HepG2 (cell line): Measurements from ENCODE around the gene OR10A3. TPM values are rescaled to one million over a fixed set of nuclear protein-coding genes. Genes with fewer than 3 reads are reported as not detected.

Source experiments
- ATAC-seq: fragments of 200-7000 bp; cut with Tn5 transposase; 3 replicates; pipeline ENCODE4 v1.9.1; 2020; ENCODE audit warnings: mild to moderate bottlenecking, moderate library complexity
- BruUV-seq: library from RNA; stranded (reverse); fragments of 400-500 nt; replicated peaks from 2 replicates; lab custom pipeline; 2021; lab: Mats Ljungman, UMichigan
- CTCF ChIA-PET: fragments of 300-600 bp; formaldehyde crosslinking; extraction: SDS; loops from one replicate; lab custom pipeline; 2021; ENCODE audit warnings: low total read pairs, inconsistent platforms, low intra/inter-chr PET ratio; lab: Yijun Ruan, JAX
- POLR2A ChIA-PET: fragments of 350-600 bp; sonication (Branson Sonifier 250); formaldehyde crosslinking; loops from one replicate; lab custom pipeline; 2020; ENCODE audit warnings: antibody characterized with exemption, inconsistent platforms; lab: Yijun Ruan, JAX
- DNase-seq: peaks from one replicate; pipeline ENCODE4 v3.0.0-alpha.2; 2015; ENCODE audit warnings: low spot score
- FAIRE-seq: peaks from 3 replicates; lab custom pipeline; 2011; peaks lifted over from hg19 to GRCh38; lab: Jason Lieb, UNC
- H2AFZ ChIP-seq: one replicate; pipeline ENCODE4 v1.6.1; 2011; ENCODE audit warnings: low read length, inconsistent platforms
- H3K27ac ChIP-seq: fragments of 300-600 bp; 3 replicates; pipeline ENCODE4 v1.8.0; 2011; ENCODE audit warnings: mixed run types, mild to moderate bottlenecking, mixed read lengths, low read length, inconsistent platforms; ENCODE audit not compliant: insufficient read depth; ENCODE audit errors: extremely low read length
- H3K27me3 ChIP-seq, 2 experiments: fragments of 200-600 bp in 1 of 2; 2 replicates in 1 of 2; 3 replicates in 1 of 2; pipeline versions ENCODE4 v1.6.0 to v1.8.0; 2011; ENCODE audit warnings: low read length in 2 of 2, mild to moderate bottlenecking in 2 of 2, moderate library complexity in 2 of 2, inconsistent platforms in 1 of 2; ENCODE audit not compliant: insufficient read depth in 2 of 2, control insufficient read depth in 1 of 2
- H3K36me3 ChIP-seq, 2 experiments: fragments of 200-600 bp in 1 of 2; replicated peaks in 1 of 2; 2 replicates in 1 of 2; 3 replicates in 1 of 2; pipeline versions ENCODE4 v1.5.1 to v1.8.0; 2011; ENCODE audit warnings: low read length in 2 of 2, inconsistent platforms in 1 of 2; ENCODE audit not compliant: insufficient read depth in 2 of 2, control insufficient read depth in 1 of 2
- H3K4me1 ChIP-seq: 2 replicates; pipeline ENCODE4 v1.5.1; 2012; ENCODE audit warnings: low read length, inconsistent platforms; ENCODE audit not compliant: insufficient read depth
- H3K4me2 ChIP-seq: 2 replicates; pipeline ENCODE4 v1.6.0; 2011; ENCODE audit warnings: low read depth, low read length, inconsistent platforms
- H3K4me3 ChIP-seq, 3 experiments: fragments of 200-600 bp in 1 of 3; sonication (generic), shearing (Covaris generic) in 1 of 3; replicated peaks in 1 of 3; 2 replicates each; pipeline ENCODE4 v1.5.1; 2011 to 2016; ENCODE audit warnings: low read length in 3 of 3, inconsistent platforms in 2 of 3, low read depth in 2 of 3, mild to moderate bottlenecking in 2 of 3, control low read depth in 1 of 3, mixed read lengths in 1 of 3; ENCODE audit not compliant: insufficient read depth in 1 of 3
- H3K79me2 ChIP-seq: one replicate; pipeline ENCODE4 v1.6.1; 2011; ENCODE audit warnings: low read length, inconsistent platforms; ENCODE audit not compliant: insufficient read depth
- H3K9ac ChIP-seq: 2 replicates; pipeline ENCODE4 v1.6.0; 2011; ENCODE audit warnings: mild to moderate bottlenecking, low read depth, low read length, inconsistent platforms; ENCODE audit not compliant: insufficient read depth
- H3K9me3 ChIP-seq: 2 replicates; pipeline ENCODE4 v1.5.1; 2012; ENCODE audit warnings: mild to moderate bottlenecking, low read length
- H4K20me1 ChIP-seq: 2 replicates; pipeline ENCODE4 v1.6.0; 2011; ENCODE audit warnings: inconsistent platforms, mild to moderate bottlenecking, low read length, moderate library complexity; ENCODE audit not compliant: insufficient read depth
- AKAP8 ChIP-seq: sonication (generic); formaldehyde crosslinking; IDR thresholded peaks from 2 replicates; pipeline ENCODE4 v1.5.1; 2020; ENCODE audit warnings: mild to moderate bottlenecking, missing genetic modification reagents
- CHD4 ChIP-seq: fragments of 200-600 bp; sonication (generic); IDR thresholded peaks from 2 replicates; pipeline ENCODE4 v1.7.0; 2017; ENCODE audit warnings: mild to moderate bottlenecking, low read length, borderline replicate concordance
- EED ChIP-seq: sonication (generic); formaldehyde crosslinking; IDR thresholded peaks from 2 replicates; pipeline ENCODE4 v1.5.0; 2020; ENCODE audit warnings: mild to moderate bottlenecking, missing genetic modification reagents
- FOSL2 ChIP-seq: sonication (generic); formaldehyde crosslinking; IDR thresholded peaks from 2 replicates; pipeline ENCODE4 v1.4.0; 2020; ENCODE audit warnings: missing genetic modification reagents
- GTF3A ChIP-seq: sonication (generic); formaldehyde crosslinking; conservative IDR thresholded peaks from 2 replicates; pipeline ENCODE4 v1.4.0; 2020; ENCODE audit warnings: mild to moderate bottlenecking, missing genetic modification reagents
- HDAC2 ChIP-seq: sonication (generic); formaldehyde crosslinking; IDR thresholded peaks from 2 replicates; pipeline ENCODE4 v1.4.0; 2020; ENCODE audit warnings: missing genetic modification reagents
- KDM5A ChIP-seq: fragments of 200-600 bp; sonication (generic); IDR thresholded peaks from 2 replicates; pipeline ENCODE4 v1.7.0; 2018; ENCODE audit warnings: antibody characterized with exemption, mild to moderate bottlenecking, low read length, borderline replicate concordance
- KLF9 ChIP-seq: IDR thresholded peaks from 2 replicates; pipeline ENCODE4 v1.6.1; 2016; ENCODE audit warnings: low read depth
- MAFK ChIP-seq, 2 experiments: IDR thresholded peaks in 1 of 2; conservative IDR thresholded peaks in 1 of 2; 2 replicates each; pipeline ENCODE4 v1.6.1; 2011; ENCODE audit warnings: improper control_type of control experiment in 2 of 2, low read length in 2 of 2
- PAF1 ChIP-seq: IDR thresholded peaks from 2 replicates; pipeline ENCODE4 v1.6.1; 2016; ENCODE audit warnings: missing genetic modification reagents, missing compliant biosample characterization
- RFX1 ChIP-seq: fragments of 450-650 bp; IDR thresholded peaks from 2 replicates; pipeline ENCODE4 v1.6.1; 2017
- SMARCE1 ChIP-seq: fragments of 450-650 bp; IDR thresholded peaks from 2 replicates; pipeline ENCODE4 v1.6.1; 2017; ENCODE audit warnings: borderline replicate concordance
- ZNF296 ChIP-seq: sonication (generic); formaldehyde crosslinking; conservative IDR thresholded peaks from 2 replicates; pipeline ENCODE4 v1.5.0; 2020; ENCODE audit warnings: mild to moderate bottlenecking, missing genetic modification reagents
- ZNF30 ChIP-seq: sonication (generic); formaldehyde crosslinking; IDR thresholded peaks from 2 replicates; pipeline ENCODE4 v1.5.0; 2020; ENCODE audit warnings: mild to moderate bottlenecking, missing genetic modification reagents
- ZNF350 ChIP-seq: sonication (generic); formaldehyde crosslinking; IDR thresholded peaks from 2 replicates; pipeline ENCODE4 v1.4.0; 2020; ENCODE audit warnings: mild to moderate bottlenecking, low read depth, missing genetic modification reagents, borderline replicate concordance
- ZNF784 ChIP-seq: sonication (generic); formaldehyde crosslinking; IDR thresholded peaks from 2 replicates; pipeline ENCODE4 v1.5.1; 2020; ENCODE audit warnings: missing genetic modification reagents, mild to moderate bottlenecking, borderline replicate concordance
- ZSCAN20 ChIP-seq: sonication (generic); formaldehyde crosslinking; IDR thresholded peaks from 2 replicates; pipeline ENCODE4 v1.4.0; 2020; ENCODE audit warnings: missing genetic modification reagents, mild to moderate bottlenecking, borderline replicate concordance
- WGBS: methylation state at CpG from one replicate; pipeline ENCODE4 v1.1.6; 2017; ENCODE audit warnings: low lambda C conversion rate; 5-methylcytosine and 5-hydroxymethylcytosine counted together
- in situ Hi-C: cut with HindIII; loops from 2 replicates; pipeline ENCODE4 v1.10.0; 2017; ENCODE audit warnings: low pct_unique_long_range_greater_than_20kb; ENCODE audit not compliant: extremely low pct_ligation_motif_present
- intact Hi-C: fragments of 100-400 bp; cut with micrococcal nuclease; formaldehyde crosslinking; loops from one replicate; pipeline ENCODE4 v1.10.0; 2022; ENCODE audit not compliant: unreplicated experiment
- polyA plus RNA-seq, 8 experiments: library from polyadenylated mRNA; depleted of rRNA in 3 of 8; stranded (reverse) in 7 of 8; unstranded in 1 of 8; fragments of >200 nt; fragmentation: Illumina TruSeq in 4 of 8; extraction: Trizol in 4 of 8; gene quantifications; 2 replicates each; pipeline versions ENCODE4 v1.2.1 to v1.2.3, GENCODE V29; 2011 to 2016; ENCODE audit warnings: low read depth in 4 of 8, missing spikeins in 1 of 8, mixed read lengths in 1 of 8; ENCODE audit not compliant: insufficient read depth in 1 of 8
- total RNA-seq, 5 experiments: library from RNA; depleted of rRNA; stranded (reverse); fragments of >200 nt; fragmentation: Illumina TruSeq; extraction: Trizol; gene quantifications; 2 replicates each; pipeline ENCODE4 v1.2.3, GENCODE V29; 2016; ENCODE audit warnings: low read depth in 1 of 5
- TF ChIP-seq, protein P1 (sequence below): sonication (generic); formaldehyde crosslinking; IDR thresholded peaks from 2 replicates; pipeline ENCODE4 v1.8.0; 2022; ENCODE audit warnings: mild to moderate bottlenecking, missing genetic modification reagents, borderline replicate concordance
- TF ChIP-seq, protein P2 (sequence below): sonication (generic); formaldehyde crosslinking; IDR thresholded peaks from 2 replicates; pipeline ENCODE4; 2020; ENCODE audit warnings: missing genetic modification reagents, mild to moderate bottlenecking, borderline replicate concordance
- TF ChIP-seq, protein P3 (sequence below): sonication (generic); formaldehyde crosslinking; IDR thresholded peaks from 2 replicates; pipeline ENCODE4 v1.4.0; 2020; ENCODE audit warnings: low read depth, mild to moderate bottlenecking, missing genetic modification reagents

Gene OR10A3
- total and polyA plus RNA-seq, 2 of the 13 experiments (the other 11 are each of a cell fraction or from before 2014, with no cell fraction given), result not detected

- in situ Hi-C loops, result no loop called here
- no peak overlapping the region for H3K27ac ChIP-seq
These were observed 34.4 kb downstream of the OR10A3 start for GRCh38 chr11:7907121-7907520.

More at GRCh38 chr11:7907121-7907520, 34.4 kb downstream of the OR10A3 start:
- Histone ChIP-seq H3K4me2 (no peak overlapping the region), H3K79me2 (no peaks in the 10 kb centered on the region), H3K9ac (no peak overlapping the region), H4K20me1 (no peaks in the 10 kb centered on the region), H3K36me3 (no peaks in the 10 kb centered on the region), H3K9me3 (no peaks in the 10 kb centered on the region), H3K4me3 (no peak overlapping the region), H2AFZ (no peak overlapping the region), H3K4me1 (no peaks in the 10 kb centered on the region), H3K27me3 (peaks cover 0 to 3% of the 10 kb centered on the region in 2 experiments; a peak in 3 of 5 replicates)
- ATAC-seq, result no peak
- POLR2A ChIA-PET, result no interaction called here
- 37% methylated on average over 3 of the region's 3 CpGs for WGBS
- no TSS peak for BruUV-seq
- CTCF ChIA-PET, result no interaction called here
- FAIRE-seq, result no peak
- DNase-seq, result no peak
- TF ChIP-seq AKAP8 (no peak), GTF3A (CRISPR knock-in tag) (no peak), RFX1 (no peak), SMARCE1 (no peak), ZNF296 (no peak), ZNF784 (CRISPR knock-in tag) (no peak), ZNF350 (CRISPR knock-in tag) (no peak), FOSL2 (CRISPR knock-in tag) (no peak), KDM5A (no peak), HDAC2 (CRISPR knock-in tag) (no peak), EED (CRISPR knock-in tag) (no peak), MAFK (conservative IDR thresholded peaks at IDR 0.05 in 1 of 2, IDR thresholded peaks at IDR 0.05 in 1 of 2; ENCODE audit: low read length in 2 of 2) (no peak), KLF9 (CRISPR knock-in tag) (no peak), CHD4 (no peak), ZNF30 (CRISPR knock-in tag) (no peak), ZSCAN20 (CRISPR knock-in tag) (no peak), PAF1 (CRISPR knock-in tag) (no peak)
- TF ChIP-seq, protein P1, sequence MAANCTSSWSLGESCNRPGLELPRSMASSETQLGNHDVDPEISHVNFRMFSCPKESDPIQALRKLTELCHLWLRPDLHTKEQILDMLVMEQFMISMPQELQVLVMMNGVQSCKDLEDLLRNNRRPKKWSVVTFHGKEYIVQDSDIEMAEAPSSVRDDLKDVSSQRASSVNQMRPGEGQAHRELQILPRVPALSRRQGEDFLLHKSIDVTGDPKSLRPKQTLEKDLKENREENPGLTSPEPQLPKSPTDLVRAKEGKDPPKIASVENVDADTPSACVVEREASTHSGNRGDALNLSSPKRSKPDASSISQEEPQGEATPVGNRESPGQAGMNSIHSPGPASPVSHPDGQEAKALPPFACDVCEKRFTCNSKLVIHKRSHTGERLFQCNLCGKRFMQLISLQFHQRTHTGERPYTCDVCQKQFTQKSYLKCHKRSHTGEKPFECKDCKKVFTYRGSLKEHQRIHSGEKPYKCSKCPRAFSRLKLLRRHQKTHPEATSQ, result no peak
- TF ChIP-seq, protein P2, sequence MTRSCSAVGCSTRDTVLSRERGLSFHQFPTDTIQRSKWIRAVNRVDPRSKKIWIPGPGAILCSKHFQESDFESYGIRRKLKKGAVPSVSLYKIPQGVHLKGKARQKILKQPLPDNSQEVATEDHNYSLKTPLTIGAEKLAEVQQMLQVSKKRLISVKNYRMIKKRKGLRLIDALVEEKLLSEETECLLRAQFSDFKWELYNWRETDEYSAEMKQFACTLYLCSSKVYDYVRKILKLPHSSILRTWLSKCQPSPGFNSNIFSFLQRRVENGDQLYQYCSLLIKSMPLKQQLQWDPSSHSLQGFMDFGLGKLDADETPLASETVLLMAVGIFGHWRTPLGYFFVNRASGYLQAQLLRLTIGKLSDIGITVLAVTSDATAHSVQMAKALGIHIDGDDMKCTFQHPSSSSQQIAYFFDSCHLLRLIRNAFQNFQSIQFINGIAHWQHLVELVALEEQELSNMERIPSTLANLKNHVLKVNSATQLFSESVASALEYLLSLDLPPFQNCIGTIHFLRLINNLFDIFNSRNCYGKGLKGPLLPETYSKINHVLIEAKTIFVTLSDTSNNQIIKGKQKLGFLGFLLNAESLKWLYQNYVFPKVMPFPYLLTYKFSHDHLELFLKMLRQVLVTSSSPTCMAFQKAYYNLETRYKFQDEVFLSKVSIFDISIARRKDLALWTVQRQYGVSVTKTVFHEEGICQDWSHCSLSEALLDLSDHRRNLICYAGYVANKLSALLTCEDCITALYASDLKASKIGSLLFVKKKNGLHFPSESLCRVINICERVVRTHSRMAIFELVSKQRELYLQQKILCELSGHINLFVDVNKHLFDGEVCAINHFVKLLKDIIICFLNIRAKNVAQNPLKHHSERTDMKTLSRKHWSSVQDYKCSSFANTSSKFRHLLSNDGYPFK (CRISPR knock-in tag), result no peak
- TF ChIP-seq, protein P3, sequence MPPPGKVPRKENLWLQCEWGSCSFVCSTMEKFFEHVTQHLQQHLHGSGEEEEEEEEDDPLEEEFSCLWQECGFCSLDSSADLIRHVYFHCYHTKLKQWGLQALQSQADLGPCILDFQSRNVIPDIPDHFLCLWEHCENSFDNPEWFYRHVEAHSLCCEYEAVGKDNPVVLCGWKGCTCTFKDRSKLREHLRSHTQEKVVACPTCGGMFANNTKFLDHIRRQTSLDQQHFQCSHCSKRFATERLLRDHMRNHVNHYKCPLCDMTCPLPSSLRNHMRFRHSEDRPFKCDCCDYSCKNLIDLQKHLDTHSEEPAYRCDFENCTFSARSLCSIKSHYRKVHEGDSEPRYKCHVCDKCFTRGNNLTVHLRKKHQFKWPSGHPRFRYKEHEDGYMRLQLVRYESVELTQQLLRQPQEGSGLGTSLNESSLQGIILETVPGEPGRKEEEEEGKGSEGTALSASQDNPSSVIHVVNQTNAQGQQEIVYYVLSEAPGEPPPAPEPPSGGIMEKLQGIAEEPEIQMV (CRISPR knock-in tag), result no peak
- intact Hi-C loops, result no loop called here
